Measurements from ENCODE around the gene EDA.

GRCh38 chrX:69988955-69989394 is 373.1 kb downstream of the EDA start:
- no peak for TF ChIP-seq EZH2 (IDR thresholded peaks at IDR 0.05; ENCODE audit: low read length, unreplicated experiment)
- TF ChIP-seq CTCF (conservative IDR thresholded peaks at IDR 0.05; ENCODE audit: low read depth, low read length), result no peak

All from PC-3 (cell line).